ENCODE results near the gene RSRC1. TPM values are rescaled to one million over a fixed set of nuclear protein-coding genes. Genes with fewer than 3 reads are reported as not detected.

RSRC1 gene
- total RNA-seq, 2 donors from 2014 or later = 28.5 to 32.0 TPM

DNA sequence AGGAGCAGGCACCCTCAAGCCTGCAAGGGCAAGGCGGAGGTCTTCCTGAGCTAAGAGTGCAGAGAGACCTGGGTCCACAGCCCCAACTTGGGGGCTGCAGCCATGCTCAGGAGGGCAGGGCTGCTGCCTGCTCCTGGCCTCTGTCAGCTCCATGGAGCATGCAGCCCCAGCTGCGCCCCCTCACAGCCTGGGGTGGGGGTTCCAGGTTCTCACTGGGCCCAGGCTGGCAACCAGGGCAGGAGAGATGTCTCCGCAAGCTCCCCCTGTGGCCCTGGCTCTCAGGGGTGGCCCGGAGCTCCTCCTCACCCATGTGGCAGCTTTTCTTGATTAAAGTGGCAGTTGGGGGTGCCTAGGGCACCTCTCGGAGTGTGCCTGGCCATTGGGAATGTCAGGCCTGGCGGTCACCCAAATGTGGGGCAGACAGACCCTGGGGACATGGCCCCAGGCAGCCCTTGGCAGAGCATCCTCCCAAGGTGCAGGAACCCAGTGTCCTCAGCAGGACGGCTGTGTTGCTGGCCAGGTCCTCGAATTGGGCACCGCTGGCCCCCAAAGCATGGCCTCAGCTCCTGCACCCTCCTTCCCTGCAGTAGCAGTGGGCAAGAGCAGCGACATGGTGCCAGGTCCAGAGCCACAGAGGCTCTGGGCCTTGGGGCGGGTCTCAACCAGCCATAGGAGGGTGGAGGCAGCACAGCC lies 251.0 kb downstream of the RSRC1 start:
- intact Hi-C loops (cut with DNase I) = no loop called here
- H3K27me3 ChIP-seq = no peaks in the 10 kb centered on the region

DNA sequence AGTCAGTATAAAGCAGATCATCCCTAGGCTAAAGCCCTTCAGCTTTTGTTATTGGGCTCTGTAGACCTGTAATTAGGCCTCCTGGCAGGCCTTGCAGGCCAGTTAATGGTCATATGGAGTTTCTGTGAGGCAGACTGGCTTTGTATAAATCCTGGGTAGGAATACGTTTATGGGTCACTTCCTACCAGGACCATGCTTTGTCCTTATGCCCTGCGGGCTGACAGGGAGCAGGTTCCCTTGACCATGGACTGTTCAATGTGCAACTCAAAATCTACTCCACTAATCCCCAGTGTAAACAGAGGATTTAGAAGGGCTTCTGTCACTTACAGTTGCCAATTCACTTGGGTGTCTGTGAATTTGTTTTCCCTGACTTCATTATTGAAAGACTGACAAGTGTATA lies 258.4 kb downstream of the RSRC1 start:
- Histone ChIP-seq H3K27me3 (no peaks in the 10 kb centered on the region), H3K4me3 (no peak overlapping the region), H3K4me1 (no peaks in the 10 kb centered on the region), H3K9me3 (no peaks in the 10 kb centered on the region), H3K27ac (no peak overlapping the region), H3K9ac (ENCODE audit: low read depth in 2 of 2, low read length in 2 of 2) (no peak overlapping the region), H3K36me3 (no peaks in the 10 kb centered on the region)
- DNase-seq = no peak
- intact Hi-C loops (cut with DNase I) = no loop called here
- TF ChIP-seq, protein P1, sequence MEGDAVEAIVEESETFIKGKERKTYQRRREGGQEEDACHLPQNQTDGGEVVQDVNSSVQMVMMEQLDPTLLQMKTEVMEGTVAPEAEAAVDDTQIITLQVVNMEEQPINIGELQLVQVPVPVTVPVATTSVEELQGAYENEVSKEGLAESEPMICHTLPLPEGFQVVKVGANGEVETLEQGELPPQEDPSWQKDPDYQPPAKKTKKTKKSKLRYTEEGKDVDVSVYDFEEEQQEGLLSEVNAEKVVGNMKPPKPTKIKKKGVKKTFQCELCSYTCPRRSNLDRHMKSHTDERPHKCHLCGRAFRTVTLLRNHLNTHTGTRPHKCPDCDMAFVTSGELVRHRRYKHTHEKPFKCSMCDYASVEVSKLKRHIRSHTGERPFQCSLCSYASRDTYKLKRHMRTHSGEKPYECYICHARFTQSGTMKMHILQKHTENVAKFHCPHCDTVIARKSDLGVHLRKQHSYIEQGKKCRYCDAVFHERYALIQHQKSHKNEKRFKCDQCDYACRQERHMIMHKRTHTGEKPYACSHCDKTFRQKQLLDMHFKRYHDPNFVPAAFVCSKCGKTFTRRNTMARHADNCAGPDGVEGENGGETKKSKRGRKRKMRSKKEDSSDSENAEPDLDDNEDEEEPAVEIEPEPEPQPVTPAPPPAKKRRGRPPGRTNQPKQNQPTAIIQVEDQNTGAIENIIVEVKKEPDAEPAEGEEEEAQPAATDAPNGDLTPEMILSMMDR (IDR thresholded peaks at IDR 0.05) = no peak

More for the DNA sequence above, 251.0 kb downstream of the RSRC1 start:
- no peak for DNase-seq
- TF ChIP-seq, protein P1 (IDR thresholded peaks at IDR 0.05) = no peak
- H3K4me1 ChIP-seq = no peaks in the 10 kb centered on the region
- no peak overlapping the region for H3K27ac ChIP-seq
- no peak overlapping the region for H3K4me3 ChIP-seq
- no peaks in the 10 kb centered on the region for H3K36me3 ChIP-seq
- H3K9me3 ChIP-seq = no peaks in the 10 kb centered on the region
- no peak overlapping the region for H3K9ac ChIP-seq (ENCODE audit: low read depth in 2 of 2, low read length in 2 of 2)

DNA sequence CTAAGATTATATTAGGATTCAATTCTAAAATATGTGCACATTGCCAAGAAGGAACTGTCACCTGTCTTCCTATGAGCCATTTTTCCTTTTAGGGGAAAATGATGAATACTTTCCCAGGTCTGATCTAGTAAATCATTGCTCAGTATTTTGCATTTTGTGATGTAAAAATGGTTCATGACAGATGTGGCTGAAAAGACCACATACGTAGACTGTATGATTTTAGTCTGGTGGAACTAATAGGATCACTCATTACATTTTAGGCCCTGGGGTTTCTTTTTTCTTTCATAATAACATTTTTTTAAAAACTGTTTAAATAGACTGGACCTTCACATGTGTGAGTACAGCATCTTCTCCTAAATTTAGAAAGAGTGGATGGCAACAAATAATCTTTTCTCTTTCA lies 259.4 kb downstream of the RSRC1 start:
- Histone ChIP-seq H3K27ac (no peak overlapping the region), H3K36me3 (no peaks in the 10 kb centered on the region), H3K9ac (ENCODE audit: low read depth in 2 of 2, low read length in 2 of 2) (no peak overlapping the region), H3K27me3 (no peaks in the 10 kb centered on the region), H3K4me3 (no peak overlapping the region), H3K9me3 (no peaks in the 10 kb centered on the region), H3K4me1 (no peaks in the 10 kb centered on the region)
- no peak for DNase-seq
- intact Hi-C loops (cut with DNase I) = no loop called here
- TF ChIP-seq, protein P1 (IDR thresholded peaks at IDR 0.05) = no peak

DNA sequence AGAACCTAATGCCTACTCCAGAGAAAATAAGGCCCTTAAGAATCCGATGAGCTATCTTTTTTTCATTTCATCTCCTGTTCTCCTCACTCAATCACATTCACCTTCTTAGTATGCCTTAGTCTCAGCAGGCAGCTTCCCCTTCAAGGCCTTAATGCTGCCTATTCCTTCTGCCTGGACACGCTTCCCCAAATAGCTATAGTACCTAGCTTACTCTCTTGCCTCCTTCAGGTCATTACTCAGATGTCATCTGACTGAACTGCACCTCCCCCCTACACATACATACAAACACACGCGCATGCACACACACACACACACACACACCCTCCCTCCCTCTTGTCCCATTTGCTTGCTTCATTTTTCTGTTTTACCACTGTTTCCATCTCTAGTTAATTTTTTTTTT lies 269.6 kb downstream of the RSRC1 start:
- Histone ChIP-seq H3K9ac (ENCODE audit: low read depth in 2 of 2, low read length in 2 of 2) (no peak overlapping the region), H3K4me3 (no peak overlapping the region), H3K36me3 (no peaks in the 10 kb centered on the region), H3K27ac (no peak overlapping the region), H3K4me1 (no peaks in the 10 kb centered on the region), H3K9me3 (no peaks in the 10 kb centered on the region), H3K27me3 (no peaks in the 10 kb centered on the region)
- DNase-seq = no peak
- TF ChIP-seq, protein P1 (IDR thresholded peaks at IDR 0.05) = no peak
- intact Hi-C loops (cut with DNase I) = no loop called here

DNA sequence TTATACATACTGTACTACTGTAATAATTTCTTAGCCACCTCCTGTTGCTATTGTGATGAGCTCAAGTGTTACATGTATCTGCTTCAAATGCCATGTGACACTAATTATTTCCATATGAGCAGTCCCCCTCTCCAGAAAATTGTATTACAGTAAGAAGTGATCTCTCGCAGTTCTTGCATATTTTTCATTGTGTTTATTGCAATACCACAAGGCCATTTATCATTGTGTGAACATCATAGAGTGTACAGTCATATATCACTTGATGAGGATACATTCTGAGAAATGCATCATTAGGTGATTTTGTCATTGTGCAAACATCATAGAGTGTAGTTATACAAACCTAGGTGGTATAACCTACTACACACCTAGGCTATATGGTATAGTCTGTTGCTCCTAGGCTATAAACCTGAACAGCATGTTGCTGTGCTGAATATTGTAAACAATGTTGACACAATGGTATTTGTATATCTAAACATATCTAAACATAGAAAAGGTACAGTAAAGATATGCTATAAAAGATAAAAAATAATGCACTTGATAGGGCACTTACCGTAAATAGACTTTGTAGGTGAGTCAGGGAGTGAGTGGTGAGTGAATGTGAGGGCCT lies 271.5 kb downstream of the RSRC1 start:
- TF ChIP-seq, protein P1 (IDR thresholded peaks at IDR 0.05) = no peak
- H3K9ac ChIP-seq (ENCODE audit: low read depth in 2 of 2, low read length in 2 of 2) = no peak overlapping the region
- H3K27me3 ChIP-seq = no peaks in the 10 kb centered on the region
- no peaks in the 10 kb centered on the region for H3K9me3 ChIP-seq
- intact Hi-C loops (cut with DNase I) = no loop called here
- no peak for DNase-seq
- no peaks in the 10 kb centered on the region for H3K36me3 ChIP-seq
- no peak overlapping the region for H3K27ac ChIP-seq
- no peaks in the 10 kb centered on the region for H3K4me1 ChIP-seq
- no peak overlapping the region for H3K4me3 ChIP-seq
